ENCODE data around the gene GALNT7. TPM values are rescaled to one million over a fixed set of nuclear protein-coding genes. Genes with fewer than 3 reads are reported as not detected.

The GALNT7 gene
- total RNA-seq, 1 donor from 2014 or later = 4.6 TPM

- intact Hi-C loops (cut with micrococcal nuclease) = no loop called here
- no peak for ATAC-seq
- DNase-seq = no peak
These were observed 55.1 kb downstream of the GALNT7 start for GRCh38 chr4:173223743-173224142.

DNA sequence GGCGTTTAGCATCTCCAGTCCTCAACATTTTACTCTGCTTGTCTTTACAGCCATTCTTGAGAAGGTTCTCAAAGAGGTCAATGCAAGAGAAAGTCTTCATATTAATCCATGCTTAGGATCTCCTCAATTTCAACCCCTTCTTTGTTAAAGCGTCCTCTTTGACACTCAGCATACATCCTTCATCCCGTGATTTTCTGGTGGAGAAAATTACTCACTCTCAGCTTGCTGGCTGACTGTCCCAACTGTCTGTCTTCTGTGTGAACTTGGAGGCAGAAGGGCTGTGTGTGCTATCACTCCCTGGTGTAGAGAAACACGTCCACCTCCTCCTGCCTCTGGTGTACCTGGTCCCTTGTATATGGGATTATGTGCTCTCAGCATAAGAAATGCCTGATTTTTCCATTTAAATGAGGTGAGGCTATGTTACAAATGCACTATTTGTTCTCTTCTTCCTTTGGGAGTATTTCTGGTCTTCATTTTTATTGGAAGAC, 57.8 kb downstream of the GALNT7 start:
- intact Hi-C loops (cut with micrococcal nuclease) = no loop called here
- DNase-seq (no peak), ATAC-seq (no peak)

DNA sequence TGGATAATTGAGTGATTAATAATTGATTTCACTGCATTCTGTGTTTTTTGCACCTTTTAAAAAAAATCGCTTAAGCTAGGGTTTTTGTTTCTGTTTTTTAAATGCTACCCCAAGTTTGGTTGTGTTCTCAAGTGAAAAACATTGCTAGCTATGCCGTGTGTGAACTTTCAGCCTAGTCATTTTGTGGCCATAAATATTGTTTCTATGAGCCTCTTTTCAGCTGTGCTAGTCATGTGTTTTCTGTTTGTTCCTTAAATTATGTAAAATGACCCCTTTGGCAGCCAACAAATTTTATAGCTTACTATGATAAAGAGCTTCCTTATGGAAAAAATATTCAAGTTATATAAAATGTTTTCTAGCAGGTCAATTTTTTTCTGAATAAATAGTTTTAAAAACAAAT, 59.1 kb downstream of the GALNT7 start:
- ATAC-seq (no peak), DNase-seq (no peak)
- intact Hi-C loops (cut with micrococcal nuclease) = no loop called here

- ATAC-seq = no peak
- DNase-seq = no peak
- intact Hi-C loops (cut with micrococcal nuclease) = no loop called here
These were observed 61.5 kb downstream of the GALNT7 start for GRCh38 chr4:173230062-173230461.

GRCh38 chr4:173231916-173232315, 63.3 kb downstream of the GALNT7 start:
- DNase-seq (no peak), ATAC-seq (peak; percentile 71)
- intact Hi-C loops (cut with micrococcal nuclease) = no loop called here

DNA sequence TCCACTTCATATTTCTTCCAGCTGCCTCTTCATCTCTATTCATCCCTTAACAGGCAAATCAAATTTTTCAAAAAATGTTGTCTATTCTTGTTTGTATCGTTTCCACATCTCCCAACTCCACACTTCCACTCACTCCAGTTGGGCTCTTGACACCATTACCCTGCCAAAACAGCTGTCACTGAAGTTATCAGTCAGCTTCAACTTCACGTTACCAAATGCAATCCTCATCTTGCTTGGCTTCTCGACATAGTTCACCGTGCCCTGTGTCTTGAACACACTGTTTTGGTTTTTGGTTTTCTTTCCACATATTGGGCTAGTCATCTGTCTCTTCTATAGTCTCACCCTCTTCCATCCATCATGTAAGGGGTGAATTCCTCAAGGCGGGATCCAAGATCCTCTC, 65.2 kb downstream of the GALNT7 start:
- DNase-seq = no peak
- intact Hi-C loops (cut with micrococcal nuclease) = no loop called here
- ATAC-seq = peak; percentile 48

DNA sequence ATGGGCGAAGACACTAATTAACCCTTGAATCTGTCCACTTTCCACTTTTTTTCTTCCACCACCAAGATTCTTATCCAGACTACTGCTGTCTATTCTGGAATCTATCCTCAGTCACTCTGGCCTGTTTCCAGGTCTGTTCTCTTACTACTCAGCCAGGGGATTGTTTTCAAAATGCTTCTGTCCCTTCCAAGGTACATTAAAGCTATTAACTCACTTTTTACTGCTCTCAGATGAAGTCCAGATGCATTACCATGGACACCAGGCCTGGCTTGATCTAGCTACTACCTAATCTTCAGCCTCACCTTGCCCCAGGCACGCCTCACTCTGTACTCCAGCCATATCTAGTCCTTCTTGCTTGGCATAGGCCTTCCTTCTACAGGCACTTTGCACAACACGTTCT, 66.4 kb downstream of the GALNT7 start:
- DNase-seq (no peak), ATAC-seq (no peak)
- intact Hi-C loops (cut with micrococcal nuclease) = no loop called here

DNA sequence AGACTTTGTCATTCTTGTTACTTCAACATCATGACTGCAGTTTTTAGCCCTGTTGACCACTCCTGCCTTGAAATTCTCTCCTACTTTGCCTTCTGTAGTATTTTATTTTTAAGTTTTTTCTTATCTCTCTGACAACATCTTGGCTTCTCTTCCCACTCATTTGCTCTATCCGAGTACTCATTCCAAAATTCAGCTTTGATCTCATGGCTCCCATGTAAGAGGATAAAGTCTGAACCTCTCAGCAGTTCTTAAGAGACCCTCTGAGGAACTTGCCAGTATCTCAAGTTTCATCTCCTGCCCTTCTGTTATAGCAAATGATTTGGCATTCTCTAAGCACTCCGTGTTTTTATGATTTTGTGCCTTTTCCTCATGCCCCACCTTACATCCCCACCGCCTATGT, 67.7 kb downstream of the GALNT7 start:
- intact Hi-C loops (cut with micrococcal nuclease) = no loop called here
- ATAC-seq (no peak), DNase-seq (no peak)

GRCh38 chr4:173237152-173237551, 68.5 kb downstream of the GALNT7 start:
- no peak for DNase-seq
- ATAC-seq = no peak
- intact Hi-C loops (cut with micrococcal nuclease) = no loop called here

DNA sequence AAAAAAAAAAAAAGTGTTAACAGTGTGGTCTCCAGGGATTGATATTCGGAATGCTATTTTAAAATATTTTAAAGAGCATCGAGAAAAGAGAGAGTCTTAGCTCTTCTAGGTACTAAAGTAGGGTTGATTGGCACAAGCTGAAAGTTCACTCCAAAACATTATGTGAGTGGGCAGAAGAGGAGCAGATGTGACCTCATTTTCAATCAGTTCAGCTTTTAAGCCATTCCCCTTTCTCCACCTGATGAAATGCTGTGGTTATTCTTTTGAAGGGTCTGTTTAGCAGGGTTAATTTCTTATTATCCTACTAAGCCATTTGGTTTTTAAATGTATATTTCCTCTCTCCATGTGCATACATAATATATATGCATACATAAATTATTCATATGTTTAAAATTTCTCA, 69.2 kb downstream of the GALNT7 start:
- intact Hi-C loops (cut with micrococcal nuclease) = no loop called here
- ATAC-seq (no peak), DNase-seq (no peak)

DNA sequence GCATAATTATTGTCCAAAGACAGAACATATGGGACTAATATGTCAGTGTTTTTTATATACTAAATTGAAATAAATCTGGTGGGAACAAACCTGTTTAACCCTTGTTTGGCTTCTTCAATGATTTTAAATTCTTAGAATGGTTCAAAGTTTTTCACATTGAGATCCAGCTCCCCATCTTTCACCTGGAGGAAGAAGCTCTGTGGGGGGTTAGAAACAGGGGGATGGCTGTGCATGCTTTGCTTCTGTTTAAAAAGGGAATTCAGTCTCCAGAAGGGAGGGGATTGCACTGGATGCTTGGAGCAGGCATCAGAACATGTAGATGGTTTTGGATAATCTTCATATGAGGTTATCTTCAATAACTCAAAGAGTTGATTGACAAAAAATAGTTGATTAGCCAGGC, 72.1 kb downstream of the GALNT7 start:
- DNase-seq (no peak), ATAC-seq (no peak)
- intact Hi-C loops (cut with micrococcal nuclease) = no loop called here

DNA sequence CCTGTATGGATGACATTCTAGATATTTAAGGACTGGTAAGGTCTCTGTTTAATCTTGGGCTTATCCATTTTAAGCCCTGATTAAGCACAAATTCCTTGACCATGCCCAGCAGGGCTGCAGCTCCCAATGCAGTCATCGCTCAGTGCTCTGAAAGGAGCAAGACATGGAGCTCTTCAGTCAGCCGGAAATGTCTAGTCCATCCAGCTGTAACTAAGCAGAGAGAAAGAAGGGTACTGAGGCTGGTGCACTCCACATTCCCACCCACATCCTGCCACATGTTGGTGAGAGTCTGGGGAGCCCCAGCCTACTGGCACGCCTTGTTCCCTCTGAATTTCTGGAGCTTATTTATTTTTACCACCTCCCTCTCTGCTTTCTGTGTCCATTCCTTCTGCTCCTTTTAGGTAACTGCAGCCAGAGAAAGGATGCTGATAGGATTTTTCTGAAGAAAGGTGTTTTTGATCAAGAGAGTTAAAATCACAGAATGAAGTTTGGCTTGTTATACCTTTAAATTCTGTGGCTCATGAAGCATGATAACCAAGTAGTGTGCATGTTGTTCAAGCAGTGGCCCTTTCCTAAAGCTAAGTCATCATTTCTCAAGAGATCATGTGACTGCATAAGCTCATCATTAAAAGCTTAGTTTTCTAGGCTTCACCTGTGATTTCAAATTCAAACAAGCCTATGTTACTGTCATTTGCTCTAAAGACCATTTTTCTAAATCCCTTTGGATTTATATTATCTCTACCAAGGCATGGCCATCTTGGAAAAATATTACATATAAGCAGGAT, 74.0 kb downstream of the GALNT7 start:
- ATAC-seq (no peak), DNase-seq (no peak)
- intact Hi-C loops (cut with micrococcal nuclease) = no loop called here

DNA sequence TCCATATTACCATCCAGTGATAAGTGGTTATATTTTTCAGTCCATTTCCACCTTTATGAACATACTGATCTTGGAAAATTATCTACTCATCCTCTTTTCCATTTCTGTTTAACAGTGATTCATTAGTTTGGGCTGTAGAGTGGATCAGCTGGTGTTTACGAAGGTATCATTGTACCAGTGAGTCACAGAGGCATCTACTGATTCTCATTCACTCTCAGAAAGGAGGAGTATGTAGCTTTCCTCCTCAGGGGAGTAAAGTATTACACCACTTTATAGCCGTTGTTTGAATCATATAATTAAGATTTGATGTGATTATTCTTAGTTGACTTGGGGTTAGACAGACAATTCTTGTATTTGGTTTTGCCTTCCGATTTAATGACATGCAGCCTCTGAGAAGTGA, 74.7 kb downstream of the GALNT7 start:
- intact Hi-C loops (cut with micrococcal nuclease) = no loop called here
- ATAC-seq (no peak), DNase-seq (no peak)

DNA sequence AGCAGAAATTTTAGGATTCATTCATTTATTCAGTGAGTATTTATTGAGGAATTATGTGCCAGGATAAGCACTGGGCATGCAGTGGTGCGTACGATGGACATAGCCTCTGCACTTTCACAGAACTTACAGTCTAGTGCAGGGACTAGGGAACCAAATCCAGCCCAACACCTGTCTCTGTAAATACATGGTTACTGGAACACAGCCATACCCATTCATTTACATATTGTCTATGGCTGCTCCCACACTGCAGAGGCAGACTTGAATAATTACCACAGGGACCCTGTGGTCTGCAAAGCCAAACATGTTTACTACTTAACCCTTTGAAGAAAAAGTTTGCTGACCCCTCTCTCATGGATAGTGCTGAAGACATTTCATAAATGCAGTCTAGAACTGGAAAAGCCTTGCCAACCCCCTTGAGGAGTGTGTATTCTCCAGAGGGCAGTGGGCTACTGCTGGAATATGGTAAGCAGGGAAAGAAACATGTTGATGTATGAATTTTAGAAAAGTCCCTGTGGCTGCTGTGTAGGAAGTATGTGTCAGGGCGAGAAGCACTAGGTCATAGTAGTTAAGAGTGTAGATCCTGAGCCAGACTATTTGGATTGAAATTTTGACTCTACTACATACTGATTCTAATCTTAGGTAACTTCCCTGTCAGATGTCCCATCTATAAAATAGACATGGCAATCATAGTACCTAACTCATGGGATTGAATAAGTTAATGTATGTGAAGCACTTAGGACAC, 75.5 kb downstream of the GALNT7 start:
- DNase-seq = no peak
- no peak for ATAC-seq
- intact Hi-C loops (cut with micrococcal nuclease) = no loop called here

- DNase-seq (no peak), ATAC-seq (no peak)
- intact Hi-C loops (cut with micrococcal nuclease) = no loop called here
These were observed 77.3 kb downstream of the GALNT7 start for GRCh38 chr4:173245952-173246351.

DNA sequence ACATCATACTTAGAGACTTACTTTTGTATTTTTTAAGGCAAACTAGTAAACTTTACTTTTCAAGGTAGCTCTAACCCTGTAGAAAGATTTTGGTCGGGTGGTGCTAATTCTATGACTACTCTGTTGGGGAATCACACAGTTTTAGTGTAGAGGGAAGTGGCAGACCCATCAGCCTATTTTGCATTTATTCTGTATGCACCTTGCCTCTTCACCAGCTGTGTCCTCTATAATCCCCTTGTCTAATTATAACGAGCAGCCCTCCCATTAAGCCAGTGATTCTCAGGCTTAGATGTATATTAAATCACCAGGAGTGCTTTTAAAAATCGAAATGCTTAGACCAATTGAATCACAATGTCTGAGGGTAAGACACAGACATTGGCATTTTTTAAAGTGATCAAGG, 78.1 kb downstream of the GALNT7 start:
- intact Hi-C loops (cut with micrococcal nuclease) = no loop called here
- DNase-seq (no peak), ATAC-seq (no peak)

- no peak for ATAC-seq
- DNase-seq = no peak
- intact Hi-C loops (cut with micrococcal nuclease) = no loop called here
These were observed 78.7 kb downstream of the GALNT7 start for GRCh38 chr4:173247321-173247720.

DNA sequence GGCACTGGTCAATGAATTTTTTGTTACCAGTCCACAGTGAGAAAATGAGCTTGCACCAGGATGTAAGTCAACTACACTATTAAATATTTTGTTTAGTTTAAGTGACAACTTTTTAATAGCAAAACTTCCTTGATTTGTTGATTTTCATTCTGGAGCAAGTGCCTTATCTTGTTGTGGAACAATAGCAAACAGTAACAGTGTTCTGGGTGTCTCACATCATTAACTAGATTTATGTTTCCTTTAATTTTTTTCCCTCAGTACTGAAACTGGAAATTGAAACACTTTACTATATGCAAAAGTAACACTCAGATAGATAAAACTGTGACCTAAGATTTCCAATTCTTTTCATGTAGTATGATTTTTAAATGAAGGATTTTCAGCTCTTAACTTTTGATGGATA, 80.1 kb downstream of the GALNT7 start:
- DNase-seq (no peak), ATAC-seq (no peak)
- intact Hi-C loops (cut with micrococcal nuclease) = no loop called here

DNA sequence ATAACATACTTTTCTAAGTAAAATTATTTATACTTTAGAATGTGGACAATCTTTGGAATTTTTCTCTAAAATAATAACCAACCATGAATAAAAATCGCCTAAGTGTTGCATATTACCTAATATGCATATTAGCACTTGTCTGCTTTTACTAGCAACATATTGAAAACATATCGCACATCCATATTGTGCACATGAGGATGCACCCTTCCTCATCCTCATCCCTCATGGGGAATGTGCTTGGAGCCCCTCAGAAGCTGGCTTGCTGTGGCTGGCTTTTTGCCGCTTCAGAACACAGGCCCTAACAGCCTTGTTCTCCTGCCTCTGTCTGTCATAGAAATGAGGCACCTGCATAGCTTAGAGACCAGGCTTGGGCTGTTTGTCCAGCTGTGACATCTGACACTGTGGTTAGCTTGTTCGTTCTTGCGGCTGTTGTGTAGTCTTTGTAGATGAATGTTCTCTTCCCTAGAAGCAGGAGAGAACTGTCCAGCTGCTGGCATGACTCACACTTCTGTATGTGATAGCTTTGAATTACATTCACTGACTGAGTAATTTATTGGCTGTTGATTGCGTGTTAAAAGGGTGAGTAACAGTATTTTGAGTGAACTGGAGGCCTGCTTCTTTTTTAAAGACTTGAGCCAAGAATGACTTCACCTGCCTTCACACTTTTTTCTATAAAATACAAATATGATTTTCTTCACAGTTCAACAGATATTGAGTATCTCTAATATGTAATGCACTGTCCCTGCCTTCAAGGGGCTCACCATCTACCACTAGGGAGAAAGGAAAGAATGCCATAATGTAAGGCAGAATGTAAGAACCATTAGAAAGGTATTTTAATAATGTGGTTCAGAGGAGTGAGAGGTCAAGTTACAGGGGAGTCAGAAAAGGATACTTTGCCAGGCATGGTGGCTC, 83.7 kb downstream of the GALNT7 start:
- DNase-seq = peak; percentile 40
- intact Hi-C loops (cut with micrococcal nuclease) = no loop called here
- ATAC-seq = peak; percentile 96

DNA sequence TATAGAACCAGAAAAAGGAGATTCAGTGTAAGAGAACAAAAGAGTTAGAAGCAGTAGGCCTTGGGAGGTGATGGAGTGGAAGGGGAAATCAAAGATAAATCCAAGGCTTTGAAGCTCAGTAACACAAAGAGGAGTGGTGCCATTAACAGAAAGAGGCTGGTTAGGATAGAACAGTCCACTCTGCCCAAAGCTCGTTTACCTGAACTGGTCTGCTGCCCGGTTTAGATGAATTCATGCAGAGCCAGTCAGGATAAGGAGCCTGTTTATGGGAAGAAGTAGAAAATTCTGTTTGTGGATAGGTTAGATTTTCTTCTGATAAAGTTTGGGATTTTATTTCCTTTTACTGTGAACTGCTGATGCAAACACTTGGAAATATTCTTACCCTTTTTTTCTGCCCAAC, 85.0 kb downstream of the GALNT7 start:
- no peak for ATAC-seq
- intact Hi-C loops (cut with micrococcal nuclease) = no loop called here

More for the DNA sequence above, 85.0 kb downstream of the GALNT7 start:
- no peak for DNase-seq

All from left ventricle myocardium superior (tissue), 1 donor.